ENCODE data around the gene PTK6.

GRCh38 chr20:63585616-63586565, 48.7 kb upstream of the PTK6 start:
- TF ChIP-seq POLR2AphosphoS5 (IDR thresholded peaks at IDR 0.05; ENCODE audit: borderline replicate concordance, low read depth, low read length) (no peak), EZH2 (IDR thresholded peaks at IDR 0.05) (no peak), FOXP2 (optimal IDR thresholded peaks at IDR 0.05; ENCODE audit: control extremely low read depth, extremely low read length, insufficient read depth) (no peak)
